GM18861 (cell line): ENCODE measurements around the gene DNAH12.

Experiments used
- ATAC-seq: cut with Tn5 transposase; IDR thresholded peaks from one replicate; pipeline ENCODE4 v1.9.1; 2021; ENCODE audit not compliant: unreplicated experiment

DNAH12 gene, protein sequence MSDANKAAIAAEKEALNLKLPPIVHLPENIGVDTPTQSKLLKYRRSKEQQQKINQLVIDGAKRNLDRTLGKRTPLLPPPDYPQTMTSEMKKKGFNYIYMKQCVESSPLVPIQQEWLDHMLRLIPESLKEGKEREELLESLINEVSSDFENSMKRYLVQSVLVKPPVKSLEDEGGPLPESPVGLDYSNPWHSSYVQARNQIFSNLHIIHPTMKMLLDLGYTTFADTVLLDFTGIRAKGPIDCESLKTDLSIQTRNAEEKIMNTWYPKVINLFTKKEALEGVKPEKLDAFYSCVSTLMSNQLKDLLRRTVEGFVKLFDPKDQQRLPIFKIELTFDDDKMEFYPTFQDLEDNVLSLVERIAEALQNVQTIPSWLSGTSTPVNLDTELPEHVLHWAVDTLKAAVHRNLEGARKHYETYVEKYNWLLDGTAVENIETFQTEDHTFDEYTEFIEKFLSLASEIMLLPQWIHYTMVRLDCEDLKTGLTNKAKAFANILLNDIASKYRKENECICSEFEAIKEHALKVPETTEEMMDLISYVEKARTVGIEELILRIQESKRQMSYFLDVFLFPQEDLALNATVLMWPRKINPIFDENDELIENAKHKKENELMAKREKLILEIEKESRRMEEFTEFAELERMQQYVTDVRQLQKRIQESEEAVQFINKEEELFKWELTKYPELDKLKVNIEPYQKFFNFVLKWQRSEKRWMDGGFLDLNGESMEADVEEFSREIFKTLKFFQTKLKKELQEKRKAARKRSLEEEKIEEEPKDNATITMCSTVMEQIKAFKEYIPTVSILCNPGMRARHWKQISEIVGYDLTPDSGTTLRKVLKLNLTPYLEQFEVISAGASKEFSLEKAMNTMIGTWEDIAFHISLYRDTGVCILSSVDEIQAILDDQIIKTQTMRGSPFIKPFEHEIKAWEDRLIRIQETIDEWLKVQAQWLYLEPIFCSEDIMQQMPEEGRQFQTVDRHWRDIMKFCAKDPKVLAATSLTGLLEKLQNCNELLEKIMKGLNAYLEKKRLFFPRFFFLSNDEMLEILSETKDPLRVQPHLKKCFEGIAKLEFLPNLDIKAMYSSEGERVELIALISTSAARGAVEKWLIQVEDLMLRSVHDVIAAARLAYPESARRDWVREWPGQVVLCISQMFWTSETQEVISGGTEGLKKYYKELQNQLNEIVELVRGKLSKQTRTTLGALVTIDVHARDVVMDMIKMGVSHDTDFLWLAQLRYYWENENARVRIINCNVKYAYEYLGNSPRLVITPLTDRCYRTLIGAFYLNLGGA (N-terminal part only)

DNA sequence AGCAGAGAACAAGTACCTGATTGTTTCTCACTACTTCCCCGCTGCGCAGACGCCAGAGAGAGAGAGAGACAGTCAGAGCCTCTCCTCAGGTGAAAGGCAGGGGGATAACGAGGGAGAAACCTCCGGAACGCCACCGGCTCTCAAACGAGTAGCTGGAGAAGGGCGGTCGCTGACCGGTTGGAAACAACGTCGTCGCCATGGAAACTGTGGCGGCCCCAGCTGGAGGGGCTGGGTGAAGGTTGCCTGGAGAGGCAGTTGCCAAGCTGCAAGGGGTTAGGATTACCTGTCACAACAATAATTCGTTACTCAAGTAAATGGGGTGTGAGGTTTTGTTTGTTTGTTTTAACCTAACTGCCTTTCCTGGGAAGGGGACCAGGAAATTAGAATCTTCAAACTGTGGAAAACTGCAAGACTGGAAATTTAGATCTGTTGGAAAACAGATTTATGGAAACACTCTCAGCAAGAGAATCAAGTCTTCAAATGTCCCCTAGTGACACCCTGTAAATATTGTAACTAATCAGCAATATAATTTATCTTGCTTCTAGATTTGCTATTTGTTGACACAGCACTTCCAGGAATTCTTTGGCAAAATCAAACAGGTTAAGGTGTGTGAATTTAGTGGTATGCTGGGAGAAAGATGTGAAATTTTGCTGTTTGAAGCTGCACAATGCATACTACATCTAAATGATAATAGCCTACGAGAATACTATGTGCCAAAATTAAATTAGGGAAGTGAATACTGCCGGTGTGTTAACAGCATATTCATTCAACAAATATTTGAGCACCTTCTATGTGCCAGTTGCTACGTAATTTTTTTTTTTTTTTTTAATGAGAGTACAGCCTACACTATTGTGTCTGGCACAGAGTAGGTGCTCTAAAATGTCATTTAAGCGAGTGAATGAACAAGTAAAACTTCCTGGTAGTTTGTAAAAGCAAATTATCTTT lies at the start of gene DNAH12:
Gene DNAH12 (minus strand): TSS at position 164 of the 945 bp plus-strand sequence. CDS start 1,474 bp downstream, outside the sequence.
- ATAC-seq = no peak

DNA sequence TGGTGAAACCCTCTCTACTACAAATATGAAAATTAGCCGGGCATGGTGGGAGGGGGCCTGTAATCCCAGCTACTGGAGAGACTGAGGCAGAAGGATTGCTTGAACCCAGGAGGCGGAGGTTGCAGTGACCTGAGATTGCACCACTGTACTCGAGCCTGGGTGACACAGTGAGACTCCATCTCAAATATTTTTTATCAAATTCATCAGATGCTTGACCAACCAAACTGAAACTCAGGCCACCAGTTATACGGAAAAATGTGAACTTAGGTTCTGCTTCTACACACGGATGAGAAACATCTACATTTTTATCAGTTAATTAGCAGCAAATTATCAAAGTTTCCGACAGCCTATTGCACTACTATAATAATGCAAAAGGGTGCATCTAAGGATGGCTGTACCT lies 48.2 kb upstream of the DNAH12 start:
- ATAC-seq = no peak

DNA sequence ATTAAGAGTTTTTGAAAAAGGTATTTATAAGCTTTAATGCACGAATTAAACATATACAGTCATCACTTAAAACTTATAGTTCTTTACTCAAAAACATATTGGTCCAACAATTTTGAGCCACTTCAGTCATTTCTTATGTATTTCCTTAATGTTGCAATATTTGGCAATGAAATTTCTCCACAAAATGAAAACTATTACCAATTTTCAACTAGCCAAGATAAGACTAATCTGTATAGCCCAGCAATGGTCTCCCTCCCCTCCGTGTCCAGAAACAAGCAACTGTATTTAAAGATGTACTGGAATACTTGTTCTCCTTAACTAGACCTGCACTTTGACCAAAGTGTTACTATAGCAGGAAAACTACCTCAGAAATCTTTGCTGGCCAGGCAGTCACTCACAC lies 43.8 kb upstream of the DNAH12 start:
- no peak for ATAC-seq

DNA sequence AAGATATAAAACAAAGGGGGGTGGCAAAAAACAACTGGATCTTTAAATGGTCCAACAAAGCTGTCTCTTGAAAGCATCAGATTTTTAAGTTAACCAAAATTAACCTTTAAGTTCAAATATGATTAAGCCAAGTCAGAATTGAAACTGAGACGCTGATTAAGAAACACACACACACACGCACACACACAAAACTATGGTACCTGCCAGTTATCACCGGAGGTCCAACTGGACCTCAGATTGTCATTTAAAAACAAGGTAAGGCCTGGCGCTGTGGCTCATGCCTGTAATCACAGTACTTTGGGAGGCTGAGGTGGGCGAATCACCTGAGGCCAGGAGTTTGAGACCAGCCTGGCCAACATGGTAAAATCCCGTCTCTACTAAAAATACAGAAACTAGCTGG lies 42.6 kb upstream of the DNAH12 start:
- no peak for ATAC-seq

DNA sequence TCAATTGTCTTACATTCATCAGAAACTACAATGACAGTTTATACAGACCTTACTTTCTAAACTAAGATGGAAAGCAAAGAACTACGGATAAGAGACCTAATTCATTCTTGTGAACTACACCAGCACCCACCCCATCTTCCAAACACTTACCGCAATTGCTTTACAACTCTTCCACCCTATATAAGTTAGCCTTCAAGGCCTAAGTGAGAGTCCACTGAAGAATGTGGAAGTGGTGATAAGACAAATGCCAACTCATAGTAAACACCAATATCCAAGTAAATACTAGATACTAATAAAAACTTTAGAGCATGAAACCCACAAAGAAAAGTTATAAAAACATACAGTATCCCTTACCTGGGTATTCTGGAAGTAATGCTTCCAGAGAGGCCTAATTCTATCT lies 39.4 kb upstream of the DNAH12 start:
- ATAC-seq = no peak

DNA sequence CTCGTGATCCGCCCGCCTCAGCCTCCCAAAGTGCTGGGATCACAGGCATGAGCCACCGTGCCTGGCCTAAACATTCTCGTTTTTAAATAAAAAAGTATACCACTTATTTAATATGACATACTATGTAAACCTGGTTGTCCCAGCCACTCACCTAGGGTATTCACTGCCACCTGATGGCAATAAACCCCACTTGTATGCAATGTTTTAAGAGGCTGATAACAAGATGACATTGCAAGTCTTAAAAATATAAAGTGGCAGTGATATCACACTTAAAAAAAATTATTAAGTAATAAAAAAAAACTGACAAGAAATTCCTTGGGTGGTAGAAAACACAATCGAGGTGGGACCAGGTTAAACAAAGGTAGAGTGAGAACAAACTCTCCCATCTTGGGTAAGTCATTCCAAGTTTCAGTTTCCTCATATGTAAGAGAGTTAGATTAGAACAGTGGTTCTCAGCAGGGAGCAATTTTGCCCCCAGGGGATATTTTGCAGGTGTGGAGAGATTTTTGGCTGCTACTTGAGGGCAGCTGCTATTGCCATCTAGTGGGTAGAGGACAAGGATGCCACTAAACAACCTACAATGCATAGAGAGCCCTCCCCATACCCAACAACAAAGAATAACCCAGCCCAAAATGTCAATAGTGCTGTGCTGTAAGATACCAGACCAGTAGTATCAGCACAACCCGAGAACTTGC lies 38.5 kb upstream of the DNAH12 start:
- no peak for ATAC-seq

DNA sequence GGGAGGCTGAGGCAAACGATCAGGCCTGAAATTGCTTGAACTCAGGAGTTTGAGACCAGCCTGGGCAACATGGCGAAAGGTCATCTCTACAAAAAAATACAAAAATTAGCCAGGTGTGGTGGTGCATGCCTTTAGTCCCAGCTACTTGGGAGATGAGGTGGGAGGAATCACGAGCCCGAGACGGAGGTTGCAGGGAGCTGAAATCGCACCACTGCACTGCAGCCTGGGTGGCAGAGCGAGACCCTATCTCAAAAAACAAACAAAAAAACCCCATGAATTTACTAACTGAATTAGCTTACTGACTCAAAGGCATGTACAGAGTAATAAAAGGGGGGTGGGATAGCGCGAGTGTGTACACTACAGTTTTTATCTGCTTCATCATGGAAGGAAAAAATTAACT lies 33.7 kb upstream of the DNAH12 start:
- ATAC-seq = no peak

DNA sequence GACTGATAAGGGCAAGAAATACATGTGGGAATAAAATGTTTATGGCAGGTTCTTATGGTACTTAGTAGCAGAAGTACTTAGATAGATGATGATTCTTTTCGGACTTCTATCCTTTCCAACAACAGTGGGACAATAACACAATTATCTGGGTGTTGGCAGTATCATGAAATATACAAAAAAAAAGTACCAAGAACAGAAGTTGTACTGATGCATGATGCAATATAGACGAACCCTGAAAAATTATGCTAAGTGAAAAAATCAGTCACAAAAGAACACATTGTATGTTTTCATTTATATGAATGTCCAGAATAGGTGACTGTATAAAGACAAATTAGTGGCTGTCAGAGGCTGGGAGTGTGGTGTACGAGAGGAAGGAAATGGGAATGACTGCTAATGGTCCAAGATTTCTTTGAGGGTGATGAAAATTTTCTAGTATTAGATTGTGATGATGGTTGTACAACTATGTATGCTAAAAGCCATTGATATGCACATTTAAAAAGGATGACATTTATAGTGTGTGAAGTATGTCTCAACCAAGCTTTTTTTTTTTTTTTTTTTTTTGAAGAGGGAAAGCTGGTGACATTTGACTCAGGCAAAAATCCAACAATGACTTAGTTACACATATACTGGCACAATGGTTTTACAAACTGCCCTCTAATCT lies 32.0 kb upstream of the DNAH12 start:
- no peak for ATAC-seq

DNA sequence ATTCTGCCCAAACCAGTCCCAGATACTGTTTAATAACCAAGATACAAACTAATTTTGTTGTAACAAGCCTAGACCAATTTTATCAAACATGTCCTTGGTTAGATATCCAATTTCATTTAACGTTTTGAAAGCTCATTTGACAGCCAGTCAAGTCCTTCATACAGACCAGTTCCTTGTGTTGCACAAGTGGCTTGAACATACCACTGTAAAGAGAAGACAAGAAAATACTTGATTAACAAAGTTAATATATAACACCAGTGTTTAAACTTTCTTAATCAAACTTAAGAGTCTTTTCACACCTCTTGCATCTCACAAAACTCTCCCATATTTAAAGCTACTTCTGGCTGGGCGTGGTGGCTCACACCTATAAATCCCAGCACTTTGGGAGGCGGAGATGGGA lies 28.0 kb upstream of the DNAH12 start:
- ATAC-seq = no peak

DNA sequence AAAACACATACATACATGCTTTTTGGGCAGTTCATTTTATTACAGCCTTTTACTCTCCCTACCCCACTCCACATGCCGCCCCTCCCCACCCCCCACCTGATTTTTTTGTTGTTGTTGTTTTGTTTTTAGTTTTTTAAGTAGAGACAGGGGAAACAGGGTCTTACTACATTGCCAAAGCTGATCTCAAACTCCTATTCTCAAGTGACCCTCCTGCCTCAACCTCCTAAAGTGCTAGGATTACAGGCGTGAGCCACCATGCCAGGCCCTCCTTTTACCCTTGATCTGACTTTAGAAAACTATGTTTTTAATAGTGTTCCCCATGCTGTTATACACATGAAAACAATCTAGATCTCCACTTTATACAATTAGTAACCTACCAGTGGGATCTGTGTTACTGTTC lies 26.7 kb upstream of the DNAH12 start:
- no peak for ATAC-seq

DNA sequence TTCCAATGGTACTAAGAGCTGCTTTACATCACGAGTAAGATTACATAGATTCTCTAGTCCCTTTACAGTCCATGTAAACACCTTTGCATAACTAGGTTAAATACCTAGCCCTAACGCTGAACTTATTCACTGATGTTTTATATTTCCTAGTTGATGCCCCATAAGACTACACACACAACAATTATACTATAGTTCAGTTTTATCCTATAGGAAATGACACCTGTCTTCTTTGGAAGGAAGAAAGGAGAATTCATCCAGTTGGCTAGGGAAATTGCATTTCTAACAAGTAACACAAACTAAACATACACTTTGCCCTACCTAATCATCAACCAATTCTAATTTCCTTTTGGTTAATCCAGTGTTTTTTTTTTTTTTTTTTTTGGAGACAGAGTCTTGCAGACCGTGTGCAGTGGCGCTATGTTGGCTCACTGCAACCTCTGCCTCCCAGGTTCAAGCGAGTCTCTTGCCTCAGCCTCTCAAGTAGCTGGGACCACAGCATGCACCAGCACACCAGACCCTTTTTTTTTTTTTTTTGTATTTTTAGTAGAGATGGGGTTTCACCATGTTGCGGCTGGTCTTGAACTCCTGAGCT lies 25.8 kb upstream of the DNAH12 start:
- ATAC-seq = no peak

DNA sequence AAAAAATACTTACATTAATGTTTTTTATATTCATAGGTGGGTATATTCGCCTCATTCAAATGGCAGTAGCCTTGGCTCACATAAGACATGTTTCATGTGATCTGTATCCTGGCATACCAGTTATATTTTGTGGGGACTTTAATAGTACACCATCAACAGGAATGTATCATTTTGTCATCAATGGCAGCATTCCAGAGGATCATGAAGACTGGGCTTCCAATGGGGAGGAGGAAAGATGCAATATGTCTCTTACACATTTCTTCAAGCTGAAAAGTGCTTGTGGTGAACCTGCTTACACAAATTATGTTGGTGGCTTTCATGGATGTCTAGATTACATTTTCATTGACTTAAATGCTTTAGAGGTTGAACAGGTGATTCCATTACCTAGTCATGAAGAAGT lies 15.4 kb upstream of the DNAH12 start:
- ATAC-seq = no peak

DNA sequence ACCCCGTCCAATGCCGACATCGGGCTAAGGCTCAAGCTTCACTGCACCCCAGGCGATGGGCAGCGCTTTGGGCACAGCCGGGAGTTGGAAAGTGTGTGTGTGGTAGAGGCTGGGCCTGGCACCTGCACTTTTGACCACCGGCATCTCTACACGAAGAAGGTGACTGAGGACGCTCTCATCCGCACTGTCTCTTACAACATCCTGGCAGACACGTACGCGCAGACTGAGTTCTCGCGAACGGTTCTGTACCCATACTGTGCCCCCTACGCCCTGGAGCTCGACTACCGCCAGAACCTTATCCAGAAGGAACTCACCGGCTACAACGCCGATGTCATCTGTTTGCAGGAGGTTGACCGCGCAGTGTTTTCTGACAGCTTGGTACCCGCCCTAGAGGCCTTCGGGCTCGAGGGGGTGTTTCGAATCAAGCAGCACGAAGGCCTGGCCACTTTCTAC lies 13.0 kb upstream of the DNAH12 start:
- no peak for ATAC-seq

DNA sequence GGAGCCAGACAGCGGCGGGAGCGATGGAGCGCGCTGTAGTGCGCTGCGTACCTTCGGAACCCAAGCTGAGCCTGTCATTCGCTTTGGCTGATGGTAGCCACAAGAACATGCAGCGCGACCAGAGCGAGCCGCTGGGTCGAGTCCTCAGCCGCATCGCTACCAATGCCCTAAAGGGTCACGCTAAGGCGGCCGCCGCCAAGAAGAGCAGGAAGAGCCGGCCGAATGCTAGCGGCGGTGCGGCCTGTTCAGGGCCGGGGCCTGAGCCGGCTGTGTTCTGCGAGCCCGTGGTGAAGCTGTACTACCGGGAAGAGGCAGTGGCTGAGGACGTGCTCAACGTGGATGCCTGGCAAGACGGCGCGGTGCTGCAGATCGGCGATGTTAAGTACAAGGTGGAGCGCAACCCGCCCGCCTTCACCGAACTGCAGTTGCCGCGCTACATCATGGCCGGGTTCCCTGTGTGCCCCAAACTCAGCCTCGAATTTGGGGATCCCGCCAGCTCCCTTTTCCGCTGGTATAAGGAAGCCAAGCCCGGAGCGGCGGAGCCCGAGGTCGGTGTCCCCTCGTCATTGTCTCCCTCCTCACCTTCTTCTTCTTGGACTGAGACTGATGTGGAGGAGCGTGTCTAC lies 12.4 kb upstream of the DNAH12 start:
- ATAC-seq = peak; percentile 25

DNA sequence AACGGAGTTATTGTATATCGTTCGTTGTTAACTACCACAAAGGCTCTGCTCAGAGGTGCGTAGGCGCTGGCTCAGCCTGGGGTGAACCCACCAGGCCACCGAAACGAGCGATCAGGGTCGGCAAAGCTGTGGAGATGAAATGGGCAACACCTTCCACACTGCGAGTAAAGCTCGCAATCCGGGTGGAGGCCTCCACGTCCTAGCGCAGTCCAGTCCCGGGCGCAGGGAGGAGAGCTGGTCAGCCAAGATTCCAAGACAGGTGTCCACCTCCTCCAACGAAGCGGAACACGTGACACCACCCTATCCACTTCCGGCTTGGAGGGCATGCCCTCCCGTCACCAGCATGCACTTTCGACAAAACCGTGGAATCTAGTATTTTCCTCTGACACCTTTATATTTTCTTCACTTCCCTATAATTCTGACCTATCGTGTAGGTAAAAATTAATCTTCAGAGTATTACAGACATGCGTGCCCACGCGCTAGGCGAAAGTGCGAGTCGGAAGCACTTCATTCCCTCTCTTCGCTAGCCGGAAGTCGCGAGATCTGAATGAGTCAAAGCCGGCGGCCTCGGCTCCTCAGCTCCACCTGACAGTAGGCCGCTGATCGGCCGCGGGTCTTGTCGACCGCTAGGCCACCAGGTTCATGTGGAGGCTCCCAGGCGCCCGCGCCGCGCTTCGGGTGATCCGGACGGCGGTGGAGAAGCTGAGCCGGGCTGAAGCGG lies 11.8 kb upstream of the DNAH12 start, which contains the start of gene PDE12:
Gene PDE12 (plus strand): TSS at position 537 of the 721 bp plus-strand sequence. CDS start 106 bp downstream, at position 643.
- ATAC-seq = peak; percentile 73

DNA sequence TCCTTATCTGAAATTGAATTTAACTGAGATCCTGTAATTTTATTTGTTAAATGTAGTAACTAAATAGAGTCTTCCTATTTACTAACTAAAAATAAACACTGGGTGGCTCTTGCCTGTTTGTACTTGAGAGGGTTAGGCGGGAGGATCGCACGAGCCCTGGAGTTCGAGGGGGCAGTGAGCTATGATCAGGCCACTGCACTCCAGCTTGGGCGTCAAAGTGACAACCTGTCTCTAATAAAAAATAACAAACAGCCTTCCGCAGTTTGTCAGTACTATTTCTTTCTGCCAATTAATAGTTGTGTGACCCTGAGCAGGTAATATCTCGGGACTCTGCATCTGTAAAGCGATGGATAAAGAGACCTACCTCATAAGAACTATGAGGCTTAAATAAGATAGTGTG lies 11.2 kb upstream of the DNAH12 start:
- ATAC-seq = no peak

DNA sequence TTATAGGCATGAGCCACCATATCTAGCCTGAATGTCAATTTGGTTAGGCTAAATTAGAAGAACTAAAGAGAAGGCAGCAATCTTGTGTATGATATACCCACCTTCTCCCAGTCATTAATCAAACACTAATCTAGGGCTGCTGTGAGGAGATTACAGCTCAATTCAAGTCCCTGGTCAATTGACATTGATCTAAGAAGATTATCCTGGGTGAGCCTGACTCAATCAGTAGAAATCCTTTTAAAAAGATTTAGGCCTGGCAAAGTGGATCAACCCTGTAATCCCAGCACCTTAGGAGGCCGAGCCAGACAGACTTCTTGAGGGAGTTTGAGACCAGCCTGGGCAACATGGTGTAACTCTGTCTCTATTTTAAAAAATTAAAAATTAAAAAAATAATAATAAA lies 2.5 kb upstream of the DNAH12 start:
- ATAC-seq = no peak
